ENCODE measurements around the gene TBC1D1.
"Not testable (repeated sequence)": the region's sequence is repeated elsewhere in the genome, so short reads cannot be mapped to it uniquely, and the experiment has no call there.

Gene TBC1D1

DNA sequence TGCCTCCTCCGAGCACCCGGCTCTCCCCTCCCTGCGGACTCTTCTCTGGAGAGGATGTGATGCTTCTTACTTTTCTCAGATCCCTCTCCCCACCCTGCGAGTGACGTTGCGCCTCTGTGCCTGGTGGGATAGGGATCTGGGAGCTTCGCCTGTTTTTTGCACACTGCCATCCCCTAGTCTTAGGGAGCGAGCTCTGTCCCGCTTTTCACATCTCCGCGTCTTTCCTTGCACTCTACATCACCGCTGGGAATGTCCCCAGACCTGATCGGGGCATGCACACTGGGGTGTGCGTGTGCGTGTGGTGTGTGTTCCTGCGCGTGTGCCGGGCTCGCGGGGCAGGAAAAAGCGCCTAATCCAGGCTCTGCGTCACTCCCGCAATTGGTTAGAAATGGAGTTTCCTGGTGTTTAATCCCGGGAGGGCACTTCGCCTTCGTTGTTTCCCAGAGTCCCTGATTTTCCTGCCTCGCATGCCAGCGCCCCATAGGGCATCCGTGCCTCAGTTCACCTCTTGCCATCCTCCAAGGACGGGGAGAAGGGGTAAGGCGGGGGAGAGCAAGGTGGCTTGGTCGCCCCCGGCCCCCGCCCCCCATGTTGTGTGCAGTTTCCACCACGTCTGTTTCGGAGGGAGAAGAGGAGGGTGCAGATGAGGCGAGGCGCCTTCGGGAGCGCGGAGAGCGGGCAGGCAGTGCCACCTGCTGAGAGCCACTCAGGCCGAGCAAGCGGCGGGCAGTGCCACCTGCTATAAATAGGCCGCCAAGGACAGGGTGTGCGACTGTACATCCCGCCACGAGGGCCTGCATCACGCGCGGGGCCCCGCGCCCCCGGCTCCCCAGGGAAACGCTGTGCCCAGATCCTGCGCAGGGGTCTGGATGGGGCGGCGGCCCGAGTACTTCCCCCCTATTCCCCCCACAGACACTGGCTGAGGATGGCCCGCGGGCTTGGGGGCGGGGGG lies 759 bp upstream of the TBC1D1 start:
- peak; percentile 15 for DNase-seq

DNA sequence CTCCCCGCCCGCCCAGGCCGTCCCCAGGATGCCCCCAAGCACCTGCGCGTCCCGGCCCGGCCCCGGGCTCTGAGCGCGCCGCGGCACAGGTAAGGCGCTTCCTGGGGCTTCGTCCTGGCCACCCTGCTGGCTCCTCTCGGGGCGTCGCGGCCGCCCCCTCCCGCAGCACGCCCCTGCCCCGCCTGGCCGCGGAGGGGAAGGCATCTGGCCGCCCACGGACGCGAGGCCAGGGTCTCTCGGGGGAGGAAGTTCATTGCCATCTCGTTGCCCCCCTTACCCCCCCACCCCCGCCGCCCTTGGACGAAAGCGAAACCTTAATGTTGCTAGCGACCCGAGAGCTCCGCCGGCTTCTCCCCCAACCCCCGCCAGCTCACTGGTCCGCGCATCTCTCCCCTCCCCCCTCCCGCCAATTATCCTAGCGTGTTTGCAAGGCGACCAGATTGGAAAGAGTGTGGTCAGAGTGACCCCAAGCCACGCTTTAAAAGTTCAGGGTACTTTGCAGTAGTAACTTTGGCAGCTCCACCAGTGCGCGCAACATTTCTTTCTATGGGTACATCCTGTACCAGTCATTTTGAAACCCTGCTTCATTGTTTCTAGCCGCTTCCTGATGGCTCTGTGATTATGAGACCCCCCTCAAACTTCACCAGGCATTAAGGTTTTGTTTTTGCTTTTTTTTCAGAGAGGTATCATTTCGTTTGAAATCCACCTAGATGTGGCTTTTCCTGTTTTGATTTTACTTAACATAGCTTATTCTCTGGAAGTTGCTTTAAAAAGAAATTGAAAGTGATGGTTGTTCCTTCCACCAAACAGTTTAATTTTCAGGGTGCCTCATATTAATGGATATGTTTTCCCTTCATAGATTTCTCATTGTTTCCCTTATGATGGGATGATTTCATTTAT lies 626 bp downstream of the TBC1D1 start:
- peak; percentile 38 for DNase-seq

DNA sequence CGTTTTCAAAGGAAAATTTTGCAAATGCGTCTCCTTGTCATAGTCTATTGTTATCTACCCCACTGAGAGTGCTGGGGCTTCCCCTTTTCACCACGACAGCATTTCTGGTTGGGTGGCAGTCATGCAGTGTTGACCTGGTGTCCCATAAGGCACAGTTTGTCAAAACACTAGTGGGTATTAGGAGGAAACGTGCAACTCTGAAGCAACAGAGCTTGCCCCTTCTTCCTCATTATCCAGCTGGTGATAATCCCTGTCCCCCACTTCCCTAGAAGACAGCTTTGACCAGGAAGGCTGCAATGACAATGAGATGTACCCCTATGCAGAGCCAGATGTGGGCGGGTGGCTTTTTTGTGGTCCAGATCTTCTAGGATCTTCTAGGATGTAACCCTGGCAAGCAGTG lies 1.8 kb downstream of the TBC1D1 start:
- peak; percentile 33 for DNase-seq

DNA sequence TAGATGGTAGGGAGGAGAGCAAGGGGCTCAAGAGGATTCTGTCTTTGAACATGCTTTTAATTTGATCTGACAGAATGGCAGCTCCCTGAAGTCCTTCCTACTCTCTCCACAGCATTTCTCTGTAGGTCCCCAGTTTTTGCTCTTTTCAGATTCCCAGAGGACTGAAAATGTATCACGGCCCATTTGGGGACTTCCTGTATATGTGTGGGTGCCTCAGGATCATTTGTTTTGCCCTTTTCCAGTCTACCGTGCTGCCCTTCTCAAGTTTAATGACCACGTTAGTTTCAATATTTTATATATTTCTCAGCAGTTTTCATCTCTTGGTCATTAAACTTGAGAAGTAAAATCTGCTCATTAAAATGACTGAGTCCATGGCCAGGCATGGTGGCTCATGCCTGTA lies 2.3 kb downstream of the TBC1D1 start:
- no peak for DNase-seq

DNA sequence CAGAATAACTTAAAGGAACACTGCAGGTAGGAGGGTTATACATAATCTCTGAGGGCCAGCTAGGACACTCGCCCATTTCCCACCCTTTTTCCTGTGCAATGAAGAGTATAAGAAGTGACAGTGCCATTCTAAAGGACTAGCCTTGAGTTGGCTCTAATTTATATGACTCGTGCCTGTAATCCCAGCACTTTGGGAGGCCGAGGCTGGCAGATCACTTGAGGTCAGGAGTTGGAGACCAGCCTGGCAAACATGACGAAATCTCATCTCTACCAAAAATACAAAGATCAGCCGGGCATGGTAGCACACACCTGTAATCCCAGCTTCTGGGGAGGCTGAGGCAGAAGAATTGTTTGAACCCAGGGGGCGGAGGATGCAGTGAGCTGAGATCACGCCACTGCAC lies 4.4 kb downstream of the TBC1D1 start:
- DNase-seq = no peak

DNA sequence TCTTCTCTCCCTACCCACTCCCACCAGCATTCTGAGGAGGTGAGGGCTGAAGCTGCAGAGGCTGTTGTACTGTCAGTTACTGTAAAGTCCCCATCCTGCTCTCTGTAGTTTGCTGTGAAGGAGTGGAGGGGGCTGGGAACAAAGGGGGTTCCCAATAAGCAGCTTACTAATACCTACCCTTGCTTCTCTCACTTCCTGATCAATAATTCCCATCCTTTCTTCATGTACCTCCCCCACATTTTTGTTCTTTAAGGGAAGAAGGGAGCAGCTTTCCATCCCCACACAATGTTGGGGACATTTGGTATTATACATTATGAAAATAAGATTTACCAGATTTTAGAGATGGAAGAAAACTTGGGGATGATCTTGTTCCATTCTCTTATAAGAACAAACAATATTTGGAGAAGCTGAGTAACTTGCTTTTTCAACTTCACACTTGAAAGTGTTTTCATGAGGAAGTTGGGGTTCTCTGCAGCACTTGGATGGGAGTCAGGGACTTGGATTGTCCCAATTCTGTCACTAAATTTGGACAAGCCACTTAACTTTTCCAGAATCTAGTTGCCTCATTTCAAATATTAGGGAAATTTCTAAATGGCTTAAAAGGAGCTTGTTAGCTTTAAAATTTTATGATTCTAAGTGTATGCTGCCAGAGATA lies 5.4 kb downstream of the TBC1D1 start:
- no peak for DNase-seq

DNA sequence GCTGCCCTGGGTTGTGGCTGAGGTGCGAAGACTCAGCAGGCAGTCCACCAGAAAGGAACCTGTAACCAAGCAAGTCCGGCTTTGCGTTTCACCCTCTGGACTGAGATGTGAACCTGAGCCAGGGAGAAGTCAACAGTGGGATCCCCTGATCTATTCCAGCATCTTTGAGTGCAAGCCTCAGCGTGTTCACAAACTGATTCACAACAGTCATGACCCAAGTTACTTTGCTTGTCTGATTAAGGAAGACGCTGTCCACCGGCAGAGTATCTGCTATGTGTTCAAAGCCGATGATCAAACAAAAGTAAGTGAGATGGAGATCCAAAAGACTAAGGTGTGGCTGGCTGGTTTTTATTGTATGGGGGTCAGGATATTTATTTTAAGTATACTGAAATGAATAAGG lies 11.3 kb downstream of the TBC1D1 start:
- DNase-seq = no peak

DNA sequence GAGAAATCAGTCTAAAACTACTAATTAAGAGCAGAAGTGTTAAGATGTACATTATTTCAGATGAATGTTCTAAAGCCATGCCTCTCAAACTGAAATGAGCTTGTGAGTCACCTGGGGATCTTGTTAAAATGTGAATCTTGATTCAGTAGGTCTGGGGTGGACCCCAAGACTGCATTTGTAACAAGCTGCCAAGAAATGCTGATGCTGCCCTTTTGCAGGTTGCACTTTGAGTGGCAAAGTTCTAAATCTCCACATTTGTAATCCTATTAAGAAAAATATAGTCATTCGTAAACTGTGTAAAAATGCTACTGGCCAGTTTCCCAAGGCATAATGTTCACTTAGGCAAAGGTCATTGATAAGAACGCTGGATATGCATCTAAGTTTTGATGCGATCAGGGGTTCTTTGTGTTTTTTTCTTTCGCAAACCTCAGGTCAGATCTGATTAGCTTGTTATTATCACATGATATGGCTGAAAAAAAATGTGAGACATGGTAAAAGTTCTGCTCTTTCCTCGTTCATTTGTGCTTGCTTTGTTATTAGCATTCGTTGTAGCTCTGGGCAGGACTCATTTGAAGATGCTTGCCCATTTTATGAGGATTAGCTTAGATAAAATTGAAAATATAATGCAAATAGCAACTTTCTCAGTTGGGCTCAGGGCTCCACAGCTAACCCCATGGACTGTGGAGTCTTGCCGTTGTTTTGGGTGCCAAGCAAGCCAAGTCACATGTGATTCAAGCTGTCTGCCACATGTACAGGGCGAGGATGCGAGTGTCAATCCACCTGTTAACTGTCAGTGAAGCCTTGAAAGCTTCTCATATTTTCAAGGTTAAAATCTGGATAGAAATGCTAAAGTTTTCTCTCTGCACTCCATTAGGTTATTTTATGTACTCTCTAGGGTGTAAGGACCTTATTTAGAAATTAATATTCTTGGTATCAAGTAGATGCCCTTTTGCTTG lies 12.1 kb downstream of the TBC1D1 start:
- no peak for DNase-seq

DNA sequence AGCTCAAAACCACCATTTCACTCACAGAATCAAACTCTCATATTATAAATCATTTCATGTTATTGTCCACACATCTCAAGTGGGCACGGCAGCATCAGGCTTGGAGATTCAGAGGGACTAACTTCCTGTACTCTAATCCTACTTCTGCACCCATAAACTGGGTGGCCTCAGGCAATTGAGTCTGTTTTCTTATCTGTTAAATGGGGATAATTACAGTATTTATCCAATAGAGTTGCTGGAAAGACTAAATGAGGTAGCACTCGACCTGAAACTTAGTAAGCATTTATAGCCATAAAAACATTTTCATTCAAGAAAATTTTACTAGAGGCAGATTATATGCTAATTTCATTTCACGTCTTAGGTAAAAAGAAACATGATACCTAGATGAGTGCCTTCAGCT lies 13.0 kb downstream of the TBC1D1 start:
- no peak for DNase-seq

DNA sequence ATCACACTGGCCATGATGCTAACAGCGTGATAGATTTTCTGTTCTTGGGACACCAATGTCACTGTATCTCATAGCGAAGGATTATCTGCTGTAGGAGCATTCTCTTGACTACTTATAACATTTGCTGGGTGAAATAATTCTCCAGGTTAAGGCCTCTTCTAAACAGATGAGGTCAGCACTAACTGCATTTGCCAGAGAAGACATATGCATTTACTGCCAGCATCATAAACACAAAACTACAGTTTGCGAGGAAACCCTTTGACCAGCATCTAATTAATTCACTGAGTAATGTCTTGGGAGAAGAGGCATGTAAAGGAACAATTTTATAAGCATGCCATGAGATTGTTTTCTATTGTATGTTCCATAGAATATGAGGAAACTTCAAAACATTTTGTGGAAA lies 13.9 kb downstream of the TBC1D1 start:
- DNase-seq = no peak

DNA sequence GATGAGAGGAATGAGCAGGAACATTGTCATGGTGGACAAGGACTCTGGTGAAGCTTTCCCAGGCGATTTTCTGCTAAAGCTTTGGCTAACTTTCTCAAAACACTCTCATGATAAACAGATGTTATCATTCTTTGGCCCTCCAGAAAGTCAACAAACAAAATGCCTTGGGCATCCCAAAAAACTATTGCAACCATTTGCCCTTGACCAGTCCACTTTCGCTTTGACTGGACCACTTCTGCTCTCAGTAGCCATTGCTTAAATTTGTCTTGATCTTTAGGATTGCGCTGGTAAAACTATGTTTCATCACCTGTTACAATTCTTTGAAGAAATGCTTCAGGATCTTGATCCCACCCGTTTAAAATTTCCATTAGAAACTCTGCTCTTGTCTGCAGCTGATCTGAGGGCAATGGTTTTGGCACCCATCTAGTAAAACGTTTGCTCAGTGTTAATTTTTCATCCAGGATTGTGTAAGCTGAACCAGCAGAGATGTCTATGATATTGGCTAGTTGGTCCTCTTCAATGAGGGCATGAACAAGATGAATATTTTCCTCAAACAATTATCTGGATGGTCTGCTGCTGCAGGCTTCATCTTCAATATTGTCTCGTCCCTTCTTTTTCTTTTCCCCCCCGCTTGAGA lies 14.8 kb downstream of the TBC1D1 start:
- no peak for DNase-seq

DNA sequence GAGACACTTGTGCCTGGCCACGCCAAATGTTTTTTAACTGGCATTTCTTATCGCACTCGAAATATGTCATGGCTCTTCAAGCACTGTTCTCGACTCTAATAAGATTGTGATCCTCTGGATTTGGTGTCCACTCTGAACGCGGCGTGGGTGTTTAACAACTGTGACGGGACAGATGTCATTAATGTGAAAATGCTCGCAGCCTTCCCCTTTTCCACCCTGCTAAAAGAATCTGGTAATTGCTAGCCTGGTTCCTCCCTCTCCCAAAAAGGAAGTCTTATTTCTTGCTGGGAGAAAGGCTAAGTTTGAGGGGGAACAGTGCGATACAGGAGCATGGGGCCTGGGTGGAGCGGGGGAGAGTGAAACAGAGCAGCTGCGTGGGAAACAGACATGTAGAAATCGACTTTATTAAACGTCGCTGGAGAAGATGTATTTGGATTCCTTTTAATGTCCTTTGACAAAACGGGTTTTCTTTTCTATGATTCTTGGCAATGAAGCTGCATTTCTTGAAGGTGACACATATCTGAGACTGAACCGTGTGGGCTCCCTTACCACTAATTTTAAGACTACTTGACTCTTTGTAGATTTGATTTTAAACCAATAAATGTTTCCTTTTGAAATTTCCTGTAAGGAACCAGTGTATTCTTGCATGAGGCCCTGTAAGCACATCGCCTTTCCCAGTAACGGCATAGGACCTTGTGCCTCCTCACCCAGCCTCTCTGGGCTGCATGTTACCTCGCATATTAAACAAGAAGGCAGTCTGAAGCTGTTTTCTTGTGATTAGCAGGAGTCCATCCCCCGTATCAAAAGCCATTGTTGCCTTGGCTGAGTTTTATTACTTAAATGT lies 17.8 kb downstream of the TBC1D1 start:
- DNase-seq = no peak

DNA sequence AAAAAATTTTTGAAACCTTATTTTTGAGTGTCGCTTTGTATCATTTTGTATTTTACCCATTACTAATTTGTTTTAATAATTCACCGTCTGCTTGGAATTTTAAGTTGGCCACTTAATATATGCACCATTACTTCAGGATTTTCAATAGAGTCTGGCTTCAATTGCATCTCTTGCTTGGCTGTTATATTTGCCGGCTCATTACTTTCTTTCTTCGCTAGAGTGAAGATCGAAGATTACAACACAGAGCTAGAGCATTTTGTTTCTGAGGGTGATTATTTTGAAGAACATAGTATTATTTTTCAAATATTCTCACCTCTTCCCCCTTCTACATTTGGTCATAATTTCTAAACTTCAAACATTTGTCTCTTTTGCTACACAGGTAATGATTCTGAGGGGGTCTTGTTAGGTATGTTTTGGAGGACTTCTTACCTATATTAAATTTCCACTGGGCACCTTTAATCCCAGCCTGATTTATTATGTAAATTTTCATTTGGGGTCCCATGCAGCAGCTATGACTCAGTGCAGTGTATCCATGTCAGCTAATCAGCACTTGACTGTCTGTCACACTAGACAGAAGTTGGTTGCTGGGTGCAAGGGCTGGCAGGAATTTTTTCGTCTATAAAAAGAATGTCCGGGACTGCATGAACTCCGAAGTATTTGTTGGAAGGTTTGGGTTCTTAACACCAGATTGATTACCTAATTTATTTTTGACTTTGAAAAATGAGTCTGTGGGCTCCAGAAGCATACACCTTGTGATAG lies 18.6 kb downstream of the TBC1D1 start:
- no peak for DNase-seq

DNA sequence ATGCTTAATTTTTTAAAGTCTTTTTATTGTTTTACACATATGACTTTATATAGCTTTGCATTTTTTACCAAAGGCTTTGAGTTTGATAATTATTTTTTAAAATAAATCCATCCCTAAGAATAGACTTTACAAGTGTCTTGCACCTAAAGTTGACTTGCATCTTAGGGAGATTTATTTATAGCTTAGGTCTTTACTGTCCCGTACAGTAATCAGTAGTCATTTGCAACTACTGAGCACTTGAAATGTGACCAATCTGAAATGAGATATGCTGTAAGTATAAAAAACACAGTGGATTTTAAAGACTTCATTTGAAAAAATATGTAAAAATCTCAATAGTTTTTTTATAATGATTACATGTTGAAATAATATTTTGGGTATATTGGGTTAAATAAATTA lies 19.2 kb downstream of the TBC1D1 start:
- DNase-seq = no peak

DNA sequence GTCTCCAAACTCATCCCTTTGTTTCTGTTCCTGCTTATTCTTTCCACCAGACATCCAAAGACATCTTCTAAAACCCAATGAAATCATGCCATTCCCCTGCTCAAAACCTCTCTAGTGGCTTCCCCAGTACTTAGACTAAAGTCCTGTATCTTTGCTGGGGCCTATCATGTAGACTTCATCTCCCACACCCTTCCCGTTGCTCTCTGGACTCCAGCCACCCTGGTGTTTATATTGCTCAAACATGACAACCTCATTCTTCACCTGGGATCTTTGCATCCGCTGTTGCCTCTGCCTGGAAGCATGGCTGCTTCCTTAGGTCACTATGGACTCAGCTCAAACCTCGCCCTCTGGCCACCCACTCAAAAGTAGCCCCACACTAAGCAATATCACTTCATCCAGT lies 23.7 kb downstream of the TBC1D1 start:
- no peak for DNase-seq

DNA sequence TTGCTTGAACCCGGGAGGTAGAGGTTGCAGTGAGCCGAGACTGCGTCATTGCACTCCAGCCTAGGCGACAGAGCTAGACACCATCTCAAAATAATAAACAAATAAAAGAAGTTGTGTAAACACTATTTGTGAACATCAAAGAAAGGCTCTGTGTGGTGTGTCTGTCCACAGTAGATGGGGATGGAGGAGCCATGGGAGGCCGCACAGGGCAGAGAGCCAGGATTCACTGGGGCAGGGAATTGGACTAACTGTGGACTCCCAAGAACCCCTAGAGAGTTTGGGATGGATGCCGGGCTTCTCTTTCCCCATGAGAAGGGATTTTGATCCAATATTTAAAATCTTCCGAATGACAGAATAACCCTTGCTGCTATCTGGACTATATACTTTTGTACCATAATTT lies 26.5 kb downstream of the TBC1D1 start:
- no peak for DNase-seq

DNA sequence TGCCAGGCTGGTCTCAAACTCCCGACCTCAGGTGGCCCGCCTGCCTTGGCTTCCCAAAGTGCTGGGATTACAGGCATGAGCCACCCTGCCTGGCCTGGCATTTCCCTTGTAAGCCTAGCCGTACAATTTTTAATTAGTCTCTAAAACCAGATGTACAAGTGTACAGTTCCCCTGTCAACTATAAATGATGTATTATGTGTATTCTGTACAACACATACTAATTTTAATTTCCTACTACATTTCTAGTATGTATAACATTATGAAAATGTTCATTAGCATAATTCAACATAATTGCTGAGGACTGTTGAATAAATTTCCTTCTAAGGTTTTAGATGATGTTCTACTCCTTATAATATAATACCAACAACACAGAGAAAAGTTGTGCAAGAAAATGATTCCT lies 27.8 kb downstream of the TBC1D1 start:
- no peak for DNase-seq

DNA sequence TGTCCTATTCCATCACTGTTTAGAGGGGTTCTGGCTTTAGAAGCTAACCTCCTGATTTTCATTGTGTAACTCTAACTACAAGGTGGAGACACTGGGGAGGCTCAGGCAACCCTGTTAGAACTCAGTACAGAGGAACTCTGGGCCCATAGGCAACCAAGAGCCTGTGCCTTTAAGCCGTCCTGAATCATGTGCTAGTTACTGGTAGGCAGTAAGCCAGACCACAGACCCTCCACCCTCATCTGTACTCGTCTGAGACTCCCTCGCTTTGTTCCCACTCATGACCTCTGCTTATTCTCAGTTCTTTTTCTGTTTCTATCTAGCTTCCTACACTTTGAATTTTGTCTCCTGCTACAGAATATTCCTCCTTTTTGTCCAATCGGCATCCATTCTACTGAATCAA lies 31.4 kb downstream of the TBC1D1 start:
- no peak for DNase-seq

DNA sequence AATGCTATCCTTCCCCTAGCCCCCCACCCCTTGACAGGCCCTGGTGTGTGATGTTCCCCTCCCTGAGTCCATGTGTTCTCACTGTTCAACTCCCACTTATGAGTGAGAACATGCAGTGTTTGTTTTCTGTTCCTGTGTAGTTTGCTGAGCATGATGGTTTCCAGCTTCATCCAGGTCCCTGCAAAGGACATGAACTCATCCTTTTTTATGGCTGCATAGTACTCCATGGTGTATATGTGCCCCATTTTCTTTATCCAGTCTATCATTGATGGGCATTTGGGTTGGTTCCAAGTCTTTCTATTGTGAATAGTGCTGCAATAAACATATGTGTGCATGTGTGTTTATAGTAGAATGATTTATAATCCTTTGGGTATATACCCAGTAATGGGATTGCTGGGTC lies 32.2 kb downstream of the TBC1D1 start:
- DNase-seq = not testable (repeated sequence)

DNA sequence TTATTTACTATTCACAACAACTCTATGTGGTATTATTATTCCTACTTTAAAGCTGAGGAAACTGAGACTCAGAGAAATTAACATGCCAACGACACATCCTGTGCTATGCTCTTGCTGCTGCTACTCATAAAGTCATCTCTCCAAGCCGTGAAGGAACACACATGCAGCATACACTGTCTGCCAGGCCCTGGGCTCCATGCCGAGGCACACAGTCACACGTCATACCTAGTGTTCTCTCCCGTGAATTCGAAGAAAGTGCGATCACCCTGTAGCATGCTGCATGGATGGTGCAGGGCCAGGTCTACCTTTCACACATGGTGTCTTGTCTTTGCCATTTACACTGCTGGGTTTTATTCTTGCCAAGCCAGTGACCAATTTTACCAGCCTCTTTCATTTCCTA lies 34.1 kb downstream of the TBC1D1 start:
- DNase-seq = no peak
